Kidney (tissue), 14 donors: ENCODE results near the gene TECR. TPM values are rescaled to one million over a fixed set of nuclear protein-coding genes. Genes with fewer than 3 reads are reported as not detected.
A peak's percentile ranks its signal among the peaks of the same experiment; 100 is the strongest.

Experiments
- DNase-seq, 5 donors: peaks; one replicate each; pipeline ENCODE4 v3.0.0-alpha.2; 2013 to 2020
- FAIRE-seq: peaks from 2 replicates; lab custom pipeline; 2012; peaks lifted over from hg19 to GRCh38; lab: Jason Lieb, UNC
- H3K27ac ChIP-seq, 2 donors: one replicate each; pipeline ENCODE4 v1.7.0; 2013; ENCODE audit warnings: low read depth in 2 of 2, low read length in 2 of 2, inconsistent platforms in 1 of 2
- H3K27me3 ChIP-seq: one replicate; pipeline ENCODE4 v1.7.1; 2013; ENCODE audit warnings: low read length, inconsistent platforms; ENCODE audit not compliant: control insufficient read depth, insufficient read depth
- H3K36me3 ChIP-seq, 3 donors: one replicate each; pipeline versions ENCODE4 v1.7.0 to v1.7.1; 2013; ENCODE audit warnings: low read length in 3 of 3, control low read depth in 1 of 3, inconsistent platforms in 1 of 3; ENCODE audit not compliant: insufficient read depth in 3 of 3, control insufficient read depth in 2 of 3
- H3K4me1 ChIP-seq, 3 donors: one replicate each; pipeline versions ENCODE4 v1.7.0 to v1.7.1; 2013; ENCODE audit warnings: low read length in 3 of 3, inconsistent platforms in 1 of 3, low read depth in 1 of 3; ENCODE audit not compliant: control insufficient read depth in 2 of 3, insufficient read depth in 2 of 3
- H3K4me3 ChIP-seq, 3 donors: one replicate each; pipeline versions ENCODE4 v1.7.0 to v1.8.1; 2013; ENCODE audit warnings: low read length in 3 of 3, control low read depth in 1 of 3, inconsistent platforms in 1 of 3
- H3K9ac ChIP-seq, 3 donors: one replicate each; pipeline versions ENCODE4 v1.7.0 to v1.7.1; 2013; ENCODE audit warnings: low read length in 3 of 3, control low read depth in 1 of 3, inconsistent platforms in 1 of 3
- H3K9me3 ChIP-seq, 3 donors: one replicate each; pipeline versions ENCODE4 v1.7.0 to v1.7.1; 2013; ENCODE audit warnings: low read length in 3 of 3, control low read depth in 1 of 3, inconsistent platforms in 1 of 3; ENCODE audit not compliant: control insufficient read depth in 2 of 3, insufficient read depth in 1 of 3
- intact Hi-C: fragments of 100-400 bp; cut with DNase I; formaldehyde crosslinking; loops from one replicate; pipeline ENCODE4 v1.11.1; 2022
- polyA plus RNA-seq: library from polyadenylated mRNA; stranded (reverse); fragments of 350-450 nt; fragmentation: Illumina TruSeq; extraction: RNeasy Lipid Tissue Mini Kit (QIAGEN cat#74804); gene quantifications from one replicate; pipeline ENCODE4 v1.2.3, GENCODE V29; 2014; ENCODE audit warnings: low read depth, low replicate concordance; ENCODE audit not compliant: insufficient read depth
- total RNA-seq: library from RNA; stranded (reverse); fragmentation: NEBNext Ultra II Directional; extraction: Animal tissue kit (Norgen Biotek cat#: 25700); gene quantifications from one replicate; pipeline ENCODE4 v1.2.1, GENCODE V29; 2021
- TF ChIP-seq, protein P1 (sequence below): IDR thresholded peaks from 3 replicates; pipeline ENCODE4 v1.5.1; 2012; ENCODE audit warnings: mild to moderate bottlenecking, moderate library complexity, borderline replicate concordance; ENCODE audit not compliant: insufficient read depth; ENCODE audit errors: extremely low read depth
- donor health status: control.
- donor health status: control.
- donor health status: control.
- donor health status: control.
- donor health status: control.
- donor health status: DM: yes; HTN: yes; CAD: no.
- donor health status: Normal renal cell carcinoma (clear cell type).

The TECR gene
- total and polyA plus RNA-seq, 2 donors from 2014 or later, result 132 to 280 TPM

DNA sequence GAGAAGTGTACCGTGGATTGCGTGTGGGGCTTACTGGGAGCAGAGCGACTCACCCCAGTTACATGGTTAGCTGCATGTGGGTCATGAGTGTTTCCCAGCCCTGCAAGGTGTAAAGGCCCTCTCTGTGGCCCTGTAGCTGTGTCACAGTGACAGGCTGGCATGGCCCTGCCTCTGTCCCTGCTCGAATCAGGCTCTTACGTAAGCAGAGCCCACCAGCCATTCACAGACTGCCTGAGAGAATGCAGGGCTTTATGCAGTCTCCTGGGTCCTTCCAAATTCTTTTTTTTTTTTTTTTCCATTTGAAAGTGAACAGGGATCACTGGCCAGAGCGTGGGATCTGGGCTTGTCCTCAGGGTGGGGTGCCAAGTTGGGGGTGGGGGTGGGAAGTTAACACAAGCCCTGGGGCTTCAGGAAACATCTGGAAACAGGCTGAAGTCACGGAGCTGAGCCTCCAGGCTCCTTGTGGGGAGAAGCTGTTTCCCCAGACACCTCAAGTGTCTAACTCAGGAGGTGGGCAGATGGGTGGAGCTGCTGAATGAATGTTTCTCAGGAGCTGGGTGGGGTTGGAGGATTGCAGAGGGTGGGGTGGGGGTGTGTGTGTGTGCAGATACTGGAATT, 13.4 kb downstream of the TECR start:
- intact Hi-C loops, result no loop called here
- FAIRE-seq, result no peak
- no peak for DNase-seq
- Histone ChIP-seq H3K9ac (no peak overlapping the region), H3K36me3 (peaks cover 0 to 2% (median 0%) of the 10 kb centered on the region in 3 donors), H3K4me1 (peaks cover 0 to 17% (median 11%) of the 10 kb centered on the region in 3 donors), H3K9me3 (no peaks in the 10 kb centered on the region), H3K27me3 (no peaks in the 10 kb centered on the region), H3K27ac (no peak overlapping the region), H3K4me3 (no peak overlapping the region)
- TF ChIP-seq, protein P1, sequence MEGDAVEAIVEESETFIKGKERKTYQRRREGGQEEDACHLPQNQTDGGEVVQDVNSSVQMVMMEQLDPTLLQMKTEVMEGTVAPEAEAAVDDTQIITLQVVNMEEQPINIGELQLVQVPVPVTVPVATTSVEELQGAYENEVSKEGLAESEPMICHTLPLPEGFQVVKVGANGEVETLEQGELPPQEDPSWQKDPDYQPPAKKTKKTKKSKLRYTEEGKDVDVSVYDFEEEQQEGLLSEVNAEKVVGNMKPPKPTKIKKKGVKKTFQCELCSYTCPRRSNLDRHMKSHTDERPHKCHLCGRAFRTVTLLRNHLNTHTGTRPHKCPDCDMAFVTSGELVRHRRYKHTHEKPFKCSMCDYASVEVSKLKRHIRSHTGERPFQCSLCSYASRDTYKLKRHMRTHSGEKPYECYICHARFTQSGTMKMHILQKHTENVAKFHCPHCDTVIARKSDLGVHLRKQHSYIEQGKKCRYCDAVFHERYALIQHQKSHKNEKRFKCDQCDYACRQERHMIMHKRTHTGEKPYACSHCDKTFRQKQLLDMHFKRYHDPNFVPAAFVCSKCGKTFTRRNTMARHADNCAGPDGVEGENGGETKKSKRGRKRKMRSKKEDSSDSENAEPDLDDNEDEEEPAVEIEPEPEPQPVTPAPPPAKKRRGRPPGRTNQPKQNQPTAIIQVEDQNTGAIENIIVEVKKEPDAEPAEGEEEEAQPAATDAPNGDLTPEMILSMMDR, result no peak

DNA sequence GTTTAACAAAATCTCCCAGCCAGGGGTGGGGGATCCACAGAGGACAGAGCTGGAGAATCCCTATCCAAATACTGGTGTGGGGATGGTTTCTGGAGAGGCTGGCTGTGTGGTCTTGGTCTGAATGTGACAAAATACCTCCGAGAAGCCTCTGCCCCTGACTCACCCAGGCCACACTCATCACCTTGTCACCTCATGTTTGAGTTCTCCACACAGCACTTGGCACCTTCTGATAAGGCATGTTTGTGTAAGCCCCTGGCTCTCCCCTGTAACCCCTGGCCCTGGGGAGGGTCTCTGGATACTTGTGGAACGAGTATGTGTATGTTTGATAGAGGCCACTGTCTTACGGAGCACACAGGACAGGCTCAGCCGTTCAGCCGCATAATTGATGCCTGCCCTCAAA, 14.7 kb downstream of the TECR start:
- intact Hi-C loops, result no loop called here
- no peaks in the 10 kb centered on the region for H3K9me3 ChIP-seq
- FAIRE-seq, result no peak
- no peak overlapping the region for H3K9ac ChIP-seq
- TF ChIP-seq, protein P1, result no peak
- peaks cover 0 to 15% (median 11%) of the 10 kb centered on the region in 3 donors for H3K4me1 ChIP-seq
- no peaks in the 10 kb centered on the region for H3K27me3 ChIP-seq
- no peak overlapping the region for H3K4me3 ChIP-seq
- no peak for DNase-seq
- peaks cover 0 to 2% (median 0%) of the 10 kb centered on the region in 3 donors for H3K36me3 ChIP-seq
- no peak overlapping the region for H3K27ac ChIP-seq

DNA sequence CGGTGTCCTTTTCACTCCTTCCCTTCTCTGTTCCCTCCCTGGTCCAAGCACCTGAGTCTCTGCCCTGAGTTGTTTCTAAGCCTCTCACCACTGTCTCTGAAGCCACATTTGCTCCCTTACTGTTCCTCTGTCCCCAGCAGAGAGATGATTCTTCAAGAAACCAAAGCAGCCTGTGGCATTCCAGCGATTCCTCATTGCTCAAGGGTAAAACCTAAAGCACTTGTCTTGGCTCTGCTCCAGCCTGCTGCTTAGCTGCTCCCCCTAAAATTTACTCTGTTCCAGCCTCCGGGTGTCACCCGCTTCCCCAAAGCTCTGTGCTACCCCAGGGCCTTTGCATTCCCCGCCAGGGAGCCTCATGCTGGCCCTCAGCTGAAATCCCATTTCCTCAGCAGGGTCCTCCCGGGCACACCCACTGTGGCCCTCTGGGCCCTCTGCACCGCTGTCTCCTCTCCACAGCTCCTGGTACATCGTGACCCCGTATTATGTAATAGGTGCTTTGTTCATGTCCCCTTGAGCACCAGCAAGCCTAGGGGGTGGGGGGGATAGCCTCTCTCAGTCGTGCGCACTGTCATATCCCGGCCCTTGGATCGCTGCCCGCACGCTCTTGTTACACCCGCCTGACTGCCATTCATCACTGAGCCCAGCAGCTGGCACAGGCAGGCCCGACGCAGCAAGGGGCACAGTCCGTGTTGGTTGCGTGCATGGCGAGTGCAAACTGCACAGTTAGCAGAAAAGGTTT, 15.8 kb downstream of the TECR start:
- TF ChIP-seq, protein P1, result no peak
- peak in 2 of 5 donors; percentile 69 to 85 for DNase-seq
- Histone ChIP-seq H3K4me3 (no peak overlapping the region), H3K27ac (peak overlapping the region; percentile 27 to 74), H3K9ac (peak overlapping the region in 1 of 3 donors; percentile 4), H3K9me3 (no peaks in the 10 kb centered on the region), H3K36me3 (no peaks in the 10 kb centered on the region), H3K4me1 (peaks cover 0 to 16% (median 11%) of the 10 kb centered on the region in 3 donors), H3K27me3 (no peaks in the 10 kb centered on the region)
- intact Hi-C loops, result no loop called here
- FAIRE-seq, result no peak
